SKM-1 treated with dmso at 0.1 percent for 144 hours (cell line): ENCODE results near the gene FOXK1.

Experiments
- DNase-seq: peaks from one replicate; lab custom pipeline; 2025; ENCODE audit not compliant: unreplicated experiment; lab: John Stamatoyannopoulos, UW

FOXK1 gene

GRCh38 chr7:4815609-4816418 lies 133.7 kb downstream of the FOXK1 start:
- no peak for DNase-seq

GRCh38 chr7:4816419-4817080 lies 134.5 kb downstream of the FOXK1 start:
- DNase-seq = no peak

- DNase-seq = no peak
Observed at GRCh38 chr7:4817178-4817901, 135.2 kb downstream of the FOXK1 start.

GRCh38 chr7:4818000-4818794 lies 136.1 kb downstream of the FOXK1 start:
- DNase-seq = no peak

GRCh38 chr7:4819560-4820404 lies 137.7 kb downstream of the FOXK1 start:
- no peak for DNase-seq

GRCh38 chr7:4820405-4820966 lies 138.4 kb downstream of the FOXK1 start:
- DNase-seq = no peak
